NCI-H1436 treated with DMSO at 0.1 percent for 48 hours (cell line): ENCODE measurements around the gene NLGN2.

Experiments used
- DNase-seq: peaks from one replicate; lab custom pipeline; 2025; lab: John Stamatoyannopoulos, UW

The NLGN2 gene

GRCh38 chr17:7414837-7415236, 7.2 kb downstream of the NLGN2 start:
- no peak for DNase-seq

GRCh38 chr17:7415784-7416183, 8.1 kb downstream of the NLGN2 start:
- DNase-seq = no peak

GRCh38 chr17:7416323-7416722, 8.7 kb downstream of the NLGN2 start:
- no peak for DNase-seq

GRCh38 chr17:7417056-7417655, 9.5 kb downstream of the NLGN2 start:
- no peak for DNase-seq

- DNase-seq = no peak
Measured at GRCh38 chr17:7418472-7419152, 11.0 kb downstream of the NLGN2 start.

- DNase-seq = no peak
Measured at GRCh38 chr17:7419819-7420610, 12.4 kb downstream of the NLGN2 start, which contains the start of gene SPEM1. TSS of gene SPEM1 (plus strand) at chr17:7420324. CDS start at chr17:7420385, 61 bp downstream.

- no peak for DNase-seq
Measured at GRCh38 chr17:7421186-7421585, 13.5 kb downstream of the NLGN2 start.

- DNase-seq = no peak
Measured at GRCh38 chr17:7423679-7424078, 16.0 kb downstream of the NLGN2 start.

GRCh38 chr17:7425316-7425715, 17.7 kb downstream of the NLGN2 start, which contains the start of gene SPEM2:
TSS of gene SPEM2 (plus strand) at chr17:7425616. CDS start at chr17:7425689, 73 bp downstream.
- no peak for DNase-seq

GRCh38 chr17:7425756-7426155, 18.1 kb downstream of the NLGN2 start:
- no peak for DNase-seq

- no peak for DNase-seq
Measured at GRCh38 chr17:7426203-7426863, 18.7 kb downstream of the NLGN2 start.

- DNase-seq = no peak
Measured at GRCh38 chr17:7426896-7427489, 19.3 kb downstream of the NLGN2 start.

GRCh38 chr17:7427549-7427948, 19.9 kb downstream of the NLGN2 start:
- no peak for DNase-seq

GRCh38 chr17:7428557-7428956, 20.9 kb downstream of the NLGN2 start, which contains the start of gene SPEM3:
TSS of gene SPEM3 (plus strand) at chr17:7428857. CDS start at chr17:7428903, 46 bp downstream.
- no peak for DNase-seq

- no peak for DNase-seq
Measured at GRCh38 chr17:7429722-7430121, 22.1 kb downstream of the NLGN2 start.

- DNase-seq = no peak
Measured at GRCh38 chr17:7431231-7431630, 23.6 kb downstream of the NLGN2 start.

- DNase-seq = no peak
Measured at GRCh38 chr17:7432296-7432695, 24.7 kb downstream of the NLGN2 start.

GRCh38 chr17:7435676-7436555, 28.3 kb downstream of the NLGN2 start:
- DNase-seq = no peak

GRCh38 chr17:7436556-7437368, 29.1 kb downstream of the NLGN2 start:
- no peak for DNase-seq

- no peak for DNase-seq
Measured at GRCh38 chr17:7437369-7437863, 29.8 kb downstream of the NLGN2 start.
